Limb (tissue), 2 donors: ENCODE results near the gene DTX3.
A peak's percentile ranks its signal among the peaks of the same experiment; 100 is the strongest.
"Not testable (repeated sequence)": the region's sequence is repeated elsewhere in the genome, so short reads cannot be mapped to it uniquely, and the experiment has no call there.

ENCODE experiments used
- DNase-seq, 2 donors: peaks; one replicate each; pipeline ENCODE4 v3.0.0-alpha.2; 2016; ENCODE audit errors: extremely low spot score in 2 of 2

Gene DTX3, protein sequence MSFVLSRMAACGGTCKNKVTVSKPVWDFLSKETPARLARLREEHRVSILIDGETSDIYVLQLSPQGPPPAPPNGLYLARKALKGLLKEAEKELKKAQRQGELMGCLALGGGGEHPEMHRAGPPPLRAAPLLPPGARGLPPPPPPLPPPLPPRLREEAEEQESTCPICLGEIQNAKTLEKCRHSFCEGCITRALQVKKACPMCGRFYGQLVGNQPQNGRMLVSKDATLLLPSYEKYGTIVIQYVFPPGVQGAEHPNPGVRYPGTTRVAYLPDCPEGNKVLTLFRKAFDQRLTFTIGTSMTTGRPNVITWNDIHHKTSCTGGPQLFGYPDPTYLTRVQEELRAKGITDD

DNA sequence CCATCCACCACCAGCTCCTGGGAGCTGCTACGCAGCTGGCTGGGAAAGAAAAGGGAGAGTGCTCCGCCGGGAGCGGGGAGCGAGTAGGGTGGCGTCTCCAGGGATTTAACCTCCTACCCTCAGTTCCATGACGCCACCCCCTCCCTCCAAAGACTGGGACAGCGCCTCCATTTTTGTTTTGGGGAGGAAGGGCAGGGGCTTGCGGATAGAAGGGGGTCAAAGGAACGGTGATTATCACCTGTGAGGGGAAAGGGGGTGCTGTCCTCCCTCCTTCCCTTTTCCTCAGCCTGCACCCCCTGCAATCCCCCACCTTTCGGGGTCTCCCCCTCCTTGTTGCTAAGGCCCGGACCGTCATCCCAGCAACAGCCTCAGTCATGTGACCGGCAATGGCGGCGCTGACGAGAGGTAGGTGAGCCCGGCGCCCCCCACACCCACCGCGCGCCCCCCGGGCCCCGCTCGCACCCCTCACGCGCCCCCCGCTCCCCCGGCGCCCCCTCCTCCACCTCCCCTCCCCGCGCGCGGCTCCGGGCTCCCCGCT lies at the start of gene DTX3:
TSS of gene DTX3 (plus strand) at position 371 of the 538 bp plus-strand sequence. CDS start 1,694 bp downstream, outside the sequence.
- peak in 1 of 2 donors; percentile 81 for DNase-seq

DNA sequence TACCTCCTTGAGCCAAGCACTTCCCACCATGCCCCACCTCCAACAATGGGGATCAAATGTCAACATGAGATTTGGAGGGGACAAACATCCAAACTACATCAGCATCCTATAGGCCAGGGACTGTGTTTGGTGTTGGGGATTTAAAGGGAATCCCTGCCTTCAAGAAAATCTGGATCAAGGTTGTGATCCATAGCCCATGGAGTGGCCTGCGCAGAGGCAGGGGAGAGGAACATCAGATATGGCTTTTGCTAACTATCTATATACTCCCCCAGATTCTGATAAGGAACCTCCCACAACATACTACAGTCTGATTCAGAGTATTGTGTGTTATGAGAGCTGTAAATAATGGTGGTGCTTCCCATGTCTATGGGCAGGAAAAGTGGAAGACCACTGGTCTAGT lies 49.7 kb upstream of the DTX3 start:
- DNase-seq, result no peak

DNA sequence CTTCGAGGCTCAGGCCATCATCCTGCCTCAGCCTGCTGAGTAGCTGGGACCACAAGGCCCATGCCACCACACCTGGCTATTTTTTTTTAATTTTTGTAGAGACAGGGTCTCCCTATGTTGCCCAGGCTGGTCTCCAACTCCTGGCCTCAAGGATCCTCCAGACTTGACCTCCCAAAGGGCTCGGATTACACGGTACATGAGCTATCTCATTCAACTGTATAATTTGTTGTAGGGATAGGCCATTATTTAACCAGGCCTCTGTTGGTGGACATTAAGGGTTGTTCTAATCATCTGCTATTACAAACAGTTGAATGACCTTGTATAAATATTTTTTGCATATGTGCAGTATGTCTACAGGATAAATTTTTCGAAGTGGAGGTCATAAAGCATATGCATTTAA lies 45.8 kb upstream of the DTX3 start:
- DNase-seq, result no peak

DNA sequence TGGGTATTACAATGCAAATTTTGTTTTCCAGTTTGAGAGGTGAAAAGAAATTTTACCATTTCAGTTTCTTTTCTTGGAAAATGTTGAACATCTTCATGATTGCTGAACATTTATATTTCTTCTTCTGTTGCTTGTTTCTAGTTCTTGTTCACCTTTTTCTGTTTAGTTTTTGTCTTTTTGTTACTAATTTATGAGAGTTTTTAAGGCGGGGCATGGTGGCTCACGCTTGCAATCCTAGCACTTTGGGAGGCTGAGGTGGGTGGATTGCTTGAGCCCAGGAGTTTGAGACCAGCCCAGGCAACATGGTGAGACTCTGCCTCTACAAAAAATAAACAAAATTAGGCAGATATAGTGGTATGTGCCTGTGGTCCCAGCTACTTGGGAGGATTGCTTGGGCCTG lies 44.1 kb upstream of the DTX3 start:
- DNase-seq, result no peak

- not testable (repeated sequence) for DNase-seq
Measured at GRCh38 chr12:57561117-57561516, 43.5 kb upstream of the DTX3 start.

DNA sequence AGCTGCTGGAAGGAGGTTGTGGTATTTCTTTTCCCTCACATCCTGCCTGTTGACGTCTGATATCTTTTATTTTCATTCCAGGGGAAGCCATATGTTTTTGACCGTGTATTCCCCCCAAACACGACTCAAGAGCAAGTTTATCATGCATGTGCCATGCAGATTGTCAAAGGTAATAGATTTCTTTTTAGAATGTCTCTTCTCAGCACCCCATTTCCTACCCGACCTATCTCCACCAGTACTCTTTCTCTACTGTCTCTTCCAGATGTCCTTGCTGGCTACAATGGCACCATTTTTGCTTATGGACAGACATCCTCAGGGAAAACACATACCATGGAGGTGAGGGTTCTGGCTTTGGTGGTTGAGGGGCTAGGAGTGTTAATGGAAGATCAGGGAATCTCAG lies 41.3 kb upstream of the DTX3 start:
- no peak for DNase-seq

GRCh38 chr12:57564178-57564740 lies 40.4 kb upstream of the DTX3 start:
- DNase-seq, result no peak

DNA sequence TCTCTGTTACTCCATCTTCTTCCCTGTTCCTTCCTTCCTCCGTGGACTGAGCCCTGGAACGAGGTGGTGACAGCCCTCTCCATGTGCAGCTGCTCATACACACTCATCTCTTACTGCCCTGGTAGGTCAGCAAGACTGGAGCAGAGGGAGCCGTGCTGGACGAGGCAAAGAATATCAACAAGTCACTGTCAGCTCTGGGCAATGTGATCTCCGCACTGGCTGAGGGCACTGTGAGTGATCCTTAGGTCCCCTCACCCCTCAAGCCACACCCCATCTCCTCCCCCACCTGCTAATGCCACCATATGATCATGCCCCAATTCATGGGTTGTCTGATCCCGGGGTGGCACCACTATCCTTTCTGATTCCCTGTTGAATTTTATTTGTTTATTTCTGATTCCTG lies 35.8 kb upstream of the DTX3 start:
- no peak for DNase-seq

DNA sequence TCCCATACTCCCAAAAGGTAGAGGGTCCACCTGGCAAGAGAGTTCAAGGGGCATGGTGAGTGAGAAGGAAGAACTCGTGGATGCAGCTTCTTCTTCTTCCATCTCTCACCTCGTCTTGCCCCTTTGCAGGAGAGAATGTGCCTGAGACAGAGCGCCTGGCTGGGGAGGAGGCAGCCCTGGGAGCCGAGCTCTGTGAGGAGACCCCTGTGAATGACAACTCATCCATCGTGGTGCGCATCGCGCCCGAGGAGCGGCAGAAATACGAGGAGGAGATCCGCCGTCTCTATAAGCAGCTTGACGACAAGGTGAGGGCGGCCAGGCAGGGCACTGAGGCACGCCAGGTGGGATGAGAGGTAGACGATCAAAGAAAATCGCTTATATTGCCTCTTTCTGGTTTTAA lies 34.8 kb upstream of the DTX3 start:
- DNase-seq, result no peak

- not testable (repeated sequence) for DNase-seq
Measured at GRCh38 chr12:57570438-57570837, 34.2 kb upstream of the DTX3 start.

DNA sequence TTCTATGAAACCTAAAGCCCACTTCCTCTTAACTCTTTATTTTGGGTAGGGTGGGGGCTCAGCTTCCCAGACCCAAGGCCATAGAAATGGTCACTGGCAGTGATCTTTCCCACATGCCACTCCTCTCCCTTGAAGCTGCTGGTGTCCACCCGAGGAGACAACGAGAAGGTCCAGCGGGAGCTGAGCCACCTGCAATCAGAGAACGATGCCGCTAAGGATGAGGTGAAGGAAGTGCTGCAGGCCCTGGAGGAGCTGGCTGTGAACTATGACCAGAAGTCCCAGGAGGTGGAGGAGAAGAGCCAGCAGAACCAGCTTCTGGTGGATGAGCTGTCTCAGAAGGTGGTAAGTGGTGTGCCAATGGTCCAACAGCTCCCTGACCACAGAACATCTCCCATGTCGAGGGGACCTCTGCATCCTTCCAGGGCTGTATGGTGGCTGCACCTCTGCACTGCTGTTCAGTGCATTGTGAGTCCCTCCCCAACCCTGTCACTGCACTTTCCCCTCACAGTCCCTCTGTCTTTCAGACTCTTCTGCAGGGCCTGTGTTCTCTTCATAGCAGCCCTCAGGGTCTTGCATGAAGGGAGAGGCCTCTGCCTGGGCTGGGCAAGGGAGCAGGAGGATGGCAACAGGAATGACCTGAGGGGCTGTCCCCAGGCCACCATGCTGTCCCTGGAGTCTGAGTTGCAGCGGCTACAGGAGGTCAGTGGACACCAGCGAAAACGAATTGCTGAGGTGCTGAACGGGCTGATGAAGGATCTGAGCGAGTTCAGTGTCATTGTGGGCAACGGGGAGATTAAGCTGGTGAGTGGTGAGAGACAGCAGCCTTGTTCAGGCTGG lies 32.5 kb upstream of the DTX3 start:
- DNase-seq, result no peak

- no peak for DNase-seq
Measured at GRCh38 chr12:57574795-57575194, 29.8 kb upstream of the DTX3 start.

GRCh38 chr12:57575771-57576612 lies 28.6 kb upstream of the DTX3 start:
- no peak for DNase-seq

- DNase-seq, result no peak
Measured at GRCh38 chr12:57576613-57577160, 27.9 kb upstream of the DTX3 start.

GRCh38 chr12:57577981-57578758 lies 26.5 kb upstream of the DTX3 start:
- DNase-seq, result no peak

- no peak for DNase-seq
Measured at GRCh38 chr12:57579011-57579410, 25.6 kb upstream of the DTX3 start.

DNA sequence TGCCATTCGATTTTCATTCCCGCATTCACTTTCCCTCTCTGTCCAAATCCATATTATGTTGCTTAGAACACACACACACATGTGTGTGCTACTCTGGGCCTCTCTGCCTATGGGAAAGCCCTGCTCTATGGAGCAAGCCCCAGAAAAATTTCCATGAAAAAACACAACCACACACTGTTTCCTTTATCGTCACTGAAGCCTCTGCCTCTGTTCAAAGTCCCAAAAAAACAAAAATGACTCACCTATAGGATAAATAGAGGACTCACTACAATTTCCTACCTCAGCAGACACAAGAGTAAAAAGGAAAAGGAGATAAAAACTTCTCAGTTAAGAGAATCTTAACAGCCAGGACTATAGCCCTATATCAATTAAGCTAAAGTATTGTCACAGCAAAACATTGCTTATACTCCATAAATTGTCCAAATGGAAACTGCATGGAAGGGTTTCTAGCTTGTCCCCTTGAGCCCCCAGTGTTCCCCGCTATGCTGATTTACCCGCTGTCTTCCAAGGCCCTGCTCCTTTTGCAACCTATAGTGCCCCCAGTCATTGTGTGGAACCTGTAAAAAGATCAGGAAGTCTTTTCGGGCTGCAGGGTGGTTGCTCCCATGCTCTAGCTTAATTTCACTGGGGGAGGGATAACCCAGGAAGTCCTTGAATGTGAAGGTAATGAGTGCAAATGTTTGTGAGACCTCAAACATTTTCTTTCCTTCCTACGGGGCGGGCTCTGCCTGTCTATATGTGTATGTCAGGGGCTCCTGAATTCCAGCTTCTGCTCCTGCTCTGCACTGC lies 24.8 kb upstream of the DTX3 start:
- no peak for DNase-seq

- DNase-seq, result no peak
Measured at GRCh38 chr12:57580466-57580795, 24.2 kb upstream of the DTX3 start.

- no peak for DNase-seq
Measured at GRCh38 chr12:57581802-57582201, 22.8 kb upstream of the DTX3 start.
